ENCODE measurements around the gene GJA4.

DNA sequence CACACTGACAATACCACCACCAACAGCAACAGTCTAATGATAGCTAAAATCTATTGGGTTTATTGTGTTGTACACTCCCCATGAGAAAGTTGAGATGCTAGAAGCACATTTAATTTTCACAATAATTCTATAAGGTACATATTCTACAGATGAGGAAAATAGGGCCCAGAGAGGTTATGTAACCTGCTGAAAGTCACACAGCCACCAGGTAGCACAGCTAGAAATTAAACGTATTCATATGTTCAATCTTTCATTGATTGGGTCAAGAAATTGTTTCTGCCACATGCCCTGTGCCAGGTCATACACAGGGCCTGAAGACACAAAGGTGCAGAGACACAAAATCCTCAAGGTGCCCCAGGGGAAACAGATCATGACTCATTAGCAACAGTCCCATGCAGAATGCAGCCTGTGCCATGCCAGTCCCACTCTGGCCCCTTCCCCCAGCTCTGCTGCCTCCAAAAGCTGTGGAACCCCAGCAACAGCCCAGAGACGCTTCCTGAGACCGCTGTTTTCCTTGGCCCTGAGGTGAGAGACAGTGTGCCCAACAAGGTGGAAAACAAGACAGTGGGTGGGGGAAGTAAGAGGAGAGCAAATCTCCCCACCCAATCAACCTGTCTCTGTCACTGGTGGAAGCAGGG, 32.1 kb downstream of the GJA4 start:
- TF ChIP-seq, protein P1, sequence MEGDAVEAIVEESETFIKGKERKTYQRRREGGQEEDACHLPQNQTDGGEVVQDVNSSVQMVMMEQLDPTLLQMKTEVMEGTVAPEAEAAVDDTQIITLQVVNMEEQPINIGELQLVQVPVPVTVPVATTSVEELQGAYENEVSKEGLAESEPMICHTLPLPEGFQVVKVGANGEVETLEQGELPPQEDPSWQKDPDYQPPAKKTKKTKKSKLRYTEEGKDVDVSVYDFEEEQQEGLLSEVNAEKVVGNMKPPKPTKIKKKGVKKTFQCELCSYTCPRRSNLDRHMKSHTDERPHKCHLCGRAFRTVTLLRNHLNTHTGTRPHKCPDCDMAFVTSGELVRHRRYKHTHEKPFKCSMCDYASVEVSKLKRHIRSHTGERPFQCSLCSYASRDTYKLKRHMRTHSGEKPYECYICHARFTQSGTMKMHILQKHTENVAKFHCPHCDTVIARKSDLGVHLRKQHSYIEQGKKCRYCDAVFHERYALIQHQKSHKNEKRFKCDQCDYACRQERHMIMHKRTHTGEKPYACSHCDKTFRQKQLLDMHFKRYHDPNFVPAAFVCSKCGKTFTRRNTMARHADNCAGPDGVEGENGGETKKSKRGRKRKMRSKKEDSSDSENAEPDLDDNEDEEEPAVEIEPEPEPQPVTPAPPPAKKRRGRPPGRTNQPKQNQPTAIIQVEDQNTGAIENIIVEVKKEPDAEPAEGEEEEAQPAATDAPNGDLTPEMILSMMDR (IDR thresholded peaks at IDR 0.05; ENCODE audit: low read length) = no peak
- no peak for TF ChIP-seq EZH2 (IDR thresholded peaks at IDR 0.05; ENCODE audit: borderline replicate concordance, low read length)
